Measurements from ENCODE around the gene BNC2. TPM values are rescaled to one million over a fixed set of nuclear protein-coding genes. Genes with fewer than 3 reads are reported as not detected.
A peak's percentile ranks its signal among the peaks of the same experiment; 100 is the strongest.

BNC2 gene
- total RNA-seq, 4 donors from 2014 or later = 90.2 to 130 (median 100.0) TPM

DNA sequence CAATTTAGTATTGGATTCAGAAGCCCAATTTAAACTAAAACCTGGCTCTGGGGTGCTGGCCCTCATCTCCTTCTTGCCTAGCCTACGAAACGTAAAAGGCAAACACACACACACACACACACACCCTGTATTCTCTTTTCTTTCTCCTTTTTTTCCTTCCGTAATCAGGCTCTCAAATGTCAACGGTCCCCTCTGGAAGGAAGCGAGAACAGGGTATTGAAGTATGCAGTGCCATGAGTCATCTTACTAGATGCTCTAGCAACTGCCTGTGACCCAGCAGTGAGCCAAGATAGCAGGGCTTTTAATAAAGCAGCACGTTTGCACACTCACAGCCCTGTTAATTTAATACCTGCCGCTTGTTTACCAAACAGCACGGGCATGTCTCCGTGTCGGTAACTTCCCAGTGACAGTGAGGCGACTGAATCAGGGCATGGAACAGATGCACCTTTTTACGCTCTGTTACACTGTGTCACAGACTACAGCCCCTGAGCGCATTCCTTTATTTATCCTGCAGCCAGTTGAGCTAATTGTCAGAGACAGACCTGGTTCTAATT is 243.8 kb downstream of the BNC2 start:
- H3K36me3 ChIP-seq = no peaks in the 10 kb centered on the region
- TF ChIP-seq EP300 (IDR thresholded peaks at IDR 0.05) = no peak
- TF ChIP-seq, protein P1, sequence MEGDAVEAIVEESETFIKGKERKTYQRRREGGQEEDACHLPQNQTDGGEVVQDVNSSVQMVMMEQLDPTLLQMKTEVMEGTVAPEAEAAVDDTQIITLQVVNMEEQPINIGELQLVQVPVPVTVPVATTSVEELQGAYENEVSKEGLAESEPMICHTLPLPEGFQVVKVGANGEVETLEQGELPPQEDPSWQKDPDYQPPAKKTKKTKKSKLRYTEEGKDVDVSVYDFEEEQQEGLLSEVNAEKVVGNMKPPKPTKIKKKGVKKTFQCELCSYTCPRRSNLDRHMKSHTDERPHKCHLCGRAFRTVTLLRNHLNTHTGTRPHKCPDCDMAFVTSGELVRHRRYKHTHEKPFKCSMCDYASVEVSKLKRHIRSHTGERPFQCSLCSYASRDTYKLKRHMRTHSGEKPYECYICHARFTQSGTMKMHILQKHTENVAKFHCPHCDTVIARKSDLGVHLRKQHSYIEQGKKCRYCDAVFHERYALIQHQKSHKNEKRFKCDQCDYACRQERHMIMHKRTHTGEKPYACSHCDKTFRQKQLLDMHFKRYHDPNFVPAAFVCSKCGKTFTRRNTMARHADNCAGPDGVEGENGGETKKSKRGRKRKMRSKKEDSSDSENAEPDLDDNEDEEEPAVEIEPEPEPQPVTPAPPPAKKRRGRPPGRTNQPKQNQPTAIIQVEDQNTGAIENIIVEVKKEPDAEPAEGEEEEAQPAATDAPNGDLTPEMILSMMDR (IDR thresholded peaks at IDR 0.05) = no peak
- peak; percentile 44 for TF ChIP-seq POLR2AphosphoS5 (IDR thresholded peaks at IDR 0.05)
- ATAC-seq = peak; percentile 76
- H3K4me1 ChIP-seq = peaks cover 11 to 56% (median 19%) of the 10 kb centered on the region in 3 donors
- no peaks in the 10 kb centered on the region for H3K27me3 ChIP-seq
- 6 to 34% methylated on average over 2 to 13 of the region's 13 CpGs for WGBS, 2 donors (ENCODE audit: low coverage in 1 of 2)
- H3K4me3 ChIP-seq = no peak overlapping the region
- no peaks in the 10 kb centered on the region for H3K9me3 ChIP-seq
- H3K27ac ChIP-seq = peak overlapping the region in 3 of 4 donors; percentile 25 to 64 (median 41)

DNA sequence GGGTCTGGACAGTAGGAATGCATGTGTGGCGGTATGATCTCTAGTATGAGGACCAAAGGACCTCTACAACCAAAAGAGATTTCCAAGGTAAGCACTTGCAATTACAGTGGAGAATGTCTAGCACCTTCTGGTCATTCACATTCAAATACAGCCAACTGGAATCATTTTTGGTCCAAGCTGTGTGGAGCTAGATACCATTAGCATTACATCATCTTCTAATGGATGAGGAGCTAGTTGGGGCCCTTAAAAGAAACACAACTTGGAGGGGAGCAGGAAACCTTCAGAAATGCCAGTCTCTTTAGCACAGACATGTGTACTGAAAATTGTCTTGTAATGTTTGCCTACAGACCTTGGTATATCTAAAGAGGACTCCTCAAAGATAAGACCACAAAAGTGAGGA is 244.7 kb downstream of the BNC2 start:
- 43 to 86% methylated on average over 1 of the region's 1 CpG for WGBS, 2 donors (ENCODE audit: low coverage in 1 of 2)
- ATAC-seq = no peak
- no peak overlapping the region for H3K4me3 ChIP-seq

DNA sequence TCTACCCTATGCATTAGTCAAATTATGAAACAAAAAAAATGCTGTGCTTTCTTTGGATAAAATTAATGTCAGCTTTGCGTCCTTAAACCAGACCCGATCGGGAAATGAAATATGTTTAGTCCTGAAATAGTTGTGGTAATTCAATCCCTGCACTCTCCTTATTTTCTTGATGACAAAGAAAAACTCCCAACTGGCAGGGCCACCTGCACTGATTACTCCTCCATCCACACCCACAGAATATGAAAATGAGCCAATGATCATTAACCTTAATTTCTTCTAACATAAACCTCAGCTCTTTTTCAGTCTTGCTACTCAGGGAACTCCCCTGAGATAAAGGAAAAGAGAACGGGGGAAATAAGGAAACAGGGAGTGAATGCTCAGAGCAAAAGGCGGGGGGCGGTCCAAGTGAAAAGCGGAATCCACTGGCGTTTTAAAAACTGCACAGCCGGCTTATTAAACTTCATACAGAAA is 245.3 kb downstream of the BNC2 start:
- Histone ChIP-seq H3K4me1 (peaks cover 11 to 64% (median 19%) of the 10 kb centered on the region in 3 donors), H3K27ac (peak overlapping the region in 1 of 4 donors; percentile 64), H3K9me3 (no peaks in the 10 kb centered on the region), H3K36me3 (no peaks in the 10 kb centered on the region), H3K27me3 (no peaks in the 10 kb centered on the region), H3K4me3 (no peak overlapping the region)
- TF ChIP-seq, protein P1 (IDR thresholded peaks at IDR 0.05) = no peak
- no peak for TF ChIP-seq POLR2A (IDR thresholded peaks at IDR 0.05)
- no peak for TF ChIP-seq POLR2AphosphoS5 (IDR thresholded peaks at IDR 0.05)
- no peak for TF ChIP-seq EP300 (IDR thresholded peaks at IDR 0.05)
- WGBS, 2 donors (ENCODE audit: low coverage in 1 of 2) = 38 to 43% methylated on average over 7 to 9 of the region's 9 CpGs
- ATAC-seq = no peak

More for the DNA sequence above, 244.7 kb downstream of the BNC2 start:
- H3K36me3 ChIP-seq = no peaks in the 10 kb centered on the region
- TF ChIP-seq EP300 (IDR thresholded peaks at IDR 0.05) (no peak), POLR2A (IDR thresholded peaks at IDR 0.05) (no peak), POLR2AphosphoS5 (IDR thresholded peaks at IDR 0.05) (no peak)
- TF ChIP-seq, protein P1 (IDR thresholded peaks at IDR 0.05) = no peak
- no peaks in the 10 kb centered on the region for H3K9me3 ChIP-seq
- peak overlapping the region in 1 of 4 donors; percentile 64 for H3K27ac ChIP-seq
- H3K27me3 ChIP-seq = no peaks in the 10 kb centered on the region
- peaks cover 11 to 58% (median 19%) of the 10 kb centered on the region in 3 donors for H3K4me1 ChIP-seq

DNA sequence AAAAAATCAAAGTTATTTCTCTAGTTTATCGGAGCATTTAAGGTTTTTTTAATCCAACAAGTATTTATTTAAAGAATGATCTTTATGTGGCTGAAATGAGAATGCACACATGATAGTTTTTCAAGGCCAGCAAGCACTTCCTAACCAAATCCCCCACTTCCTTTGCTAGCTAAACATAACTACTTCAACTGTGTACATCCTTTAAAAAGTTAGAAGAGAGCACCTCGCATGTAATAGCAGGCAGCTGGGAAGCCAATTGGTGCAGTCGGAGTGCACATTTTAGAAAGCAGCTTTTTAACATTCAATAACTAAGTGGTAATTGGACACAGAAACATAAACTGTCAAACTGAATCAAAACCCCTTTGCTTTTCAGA is 245.7 kb downstream of the BNC2 start:
- ATAC-seq = no peak
- Histone ChIP-seq H3K27ac (no peak overlapping the region), H3K36me3 (no peaks in the 10 kb centered on the region), H3K4me3 (no peak overlapping the region), H3K27me3 (no peaks in the 10 kb centered on the region), H3K4me1 (peaks cover 14 to 69% (median 23%) of the 10 kb centered on the region in 3 donors), H3K9me3 (no peaks in the 10 kb centered on the region)
- 29 to 65% methylated on average over 3 of the region's 3 CpGs for WGBS, 2 donors (ENCODE audit: low coverage in 1 of 2)
- TF ChIP-seq POLR2AphosphoS5 (IDR thresholded peaks at IDR 0.05) (no peak), EP300 (IDR thresholded peaks at IDR 0.05) (no peak), POLR2A (IDR thresholded peaks at IDR 0.05) (no peak)
- TF ChIP-seq, protein P1 (IDR thresholded peaks at IDR 0.05) = no peak
